HL-60 (cell line): Measurements from ENCODE around the gene MC1R.

Source experiments
- POLR2AphosphoS5 ChIP-seq: IDR thresholded peaks from 2 replicates; pipeline ENCODE4 v1.6.1; 2012; ENCODE audit warnings: low read depth
- SPI1 ChIP-seq: IDR thresholded peaks from 2 replicates; pipeline ENCODE4 v1.6.1; 2012; ENCODE audit warnings: low read depth, mild to moderate bottlenecking, borderline replicate concordance
- TF ChIP-seq, protein P1 (sequence below): IDR thresholded peaks from one replicate; pipeline ENCODE4 v1.5.1; 2011; ENCODE audit warnings: low read length, control low read depth, inconsistent platforms; ENCODE audit not compliant: insufficient read depth
- TF ChIP-seq, protein P2 (sequence below): IDR thresholded peaks from 2 replicates; pipeline ENCODE4 v1.6.1; 2012; ENCODE audit warnings: low read depth; ENCODE audit not compliant: insufficient replicate concordance

DNA sequence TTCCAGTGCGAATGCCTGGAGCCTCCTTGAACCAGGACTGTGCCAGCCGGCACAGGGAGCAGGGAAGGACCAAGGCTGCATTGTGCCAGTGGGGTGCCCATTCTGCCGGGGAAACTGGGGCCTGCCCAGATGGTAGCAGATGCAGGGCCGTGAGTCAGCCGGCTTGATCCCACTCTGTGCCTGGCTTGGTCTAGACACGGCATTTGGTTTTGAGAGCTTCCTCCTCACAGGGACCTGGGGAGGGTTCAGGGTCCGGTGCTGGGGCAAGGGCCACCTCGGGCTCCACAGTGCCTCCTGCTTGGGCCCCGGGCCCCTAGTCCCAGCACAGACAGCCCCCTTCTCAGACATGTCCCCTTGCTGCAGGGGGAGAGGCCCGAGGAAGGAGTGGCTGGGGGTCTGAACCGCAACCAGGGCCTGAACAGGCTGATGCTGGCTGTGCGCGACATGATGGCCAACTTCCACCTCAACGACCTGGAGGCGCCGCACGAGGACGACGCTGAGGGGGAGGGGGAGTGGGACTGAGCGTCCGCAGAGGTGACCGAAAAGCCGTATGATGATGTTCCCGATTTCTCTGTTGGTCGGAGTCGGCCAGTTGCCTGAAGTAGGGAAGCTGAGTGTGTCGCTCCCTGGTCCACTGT, 7.8 kb upstream of the MC1R start:
- TF ChIP-seq, protein P1, sequence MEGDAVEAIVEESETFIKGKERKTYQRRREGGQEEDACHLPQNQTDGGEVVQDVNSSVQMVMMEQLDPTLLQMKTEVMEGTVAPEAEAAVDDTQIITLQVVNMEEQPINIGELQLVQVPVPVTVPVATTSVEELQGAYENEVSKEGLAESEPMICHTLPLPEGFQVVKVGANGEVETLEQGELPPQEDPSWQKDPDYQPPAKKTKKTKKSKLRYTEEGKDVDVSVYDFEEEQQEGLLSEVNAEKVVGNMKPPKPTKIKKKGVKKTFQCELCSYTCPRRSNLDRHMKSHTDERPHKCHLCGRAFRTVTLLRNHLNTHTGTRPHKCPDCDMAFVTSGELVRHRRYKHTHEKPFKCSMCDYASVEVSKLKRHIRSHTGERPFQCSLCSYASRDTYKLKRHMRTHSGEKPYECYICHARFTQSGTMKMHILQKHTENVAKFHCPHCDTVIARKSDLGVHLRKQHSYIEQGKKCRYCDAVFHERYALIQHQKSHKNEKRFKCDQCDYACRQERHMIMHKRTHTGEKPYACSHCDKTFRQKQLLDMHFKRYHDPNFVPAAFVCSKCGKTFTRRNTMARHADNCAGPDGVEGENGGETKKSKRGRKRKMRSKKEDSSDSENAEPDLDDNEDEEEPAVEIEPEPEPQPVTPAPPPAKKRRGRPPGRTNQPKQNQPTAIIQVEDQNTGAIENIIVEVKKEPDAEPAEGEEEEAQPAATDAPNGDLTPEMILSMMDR, result no peak
- TF ChIP-seq SPI1 (no peak), POLR2AphosphoS5 (no peak)
- TF ChIP-seq, protein P2, sequence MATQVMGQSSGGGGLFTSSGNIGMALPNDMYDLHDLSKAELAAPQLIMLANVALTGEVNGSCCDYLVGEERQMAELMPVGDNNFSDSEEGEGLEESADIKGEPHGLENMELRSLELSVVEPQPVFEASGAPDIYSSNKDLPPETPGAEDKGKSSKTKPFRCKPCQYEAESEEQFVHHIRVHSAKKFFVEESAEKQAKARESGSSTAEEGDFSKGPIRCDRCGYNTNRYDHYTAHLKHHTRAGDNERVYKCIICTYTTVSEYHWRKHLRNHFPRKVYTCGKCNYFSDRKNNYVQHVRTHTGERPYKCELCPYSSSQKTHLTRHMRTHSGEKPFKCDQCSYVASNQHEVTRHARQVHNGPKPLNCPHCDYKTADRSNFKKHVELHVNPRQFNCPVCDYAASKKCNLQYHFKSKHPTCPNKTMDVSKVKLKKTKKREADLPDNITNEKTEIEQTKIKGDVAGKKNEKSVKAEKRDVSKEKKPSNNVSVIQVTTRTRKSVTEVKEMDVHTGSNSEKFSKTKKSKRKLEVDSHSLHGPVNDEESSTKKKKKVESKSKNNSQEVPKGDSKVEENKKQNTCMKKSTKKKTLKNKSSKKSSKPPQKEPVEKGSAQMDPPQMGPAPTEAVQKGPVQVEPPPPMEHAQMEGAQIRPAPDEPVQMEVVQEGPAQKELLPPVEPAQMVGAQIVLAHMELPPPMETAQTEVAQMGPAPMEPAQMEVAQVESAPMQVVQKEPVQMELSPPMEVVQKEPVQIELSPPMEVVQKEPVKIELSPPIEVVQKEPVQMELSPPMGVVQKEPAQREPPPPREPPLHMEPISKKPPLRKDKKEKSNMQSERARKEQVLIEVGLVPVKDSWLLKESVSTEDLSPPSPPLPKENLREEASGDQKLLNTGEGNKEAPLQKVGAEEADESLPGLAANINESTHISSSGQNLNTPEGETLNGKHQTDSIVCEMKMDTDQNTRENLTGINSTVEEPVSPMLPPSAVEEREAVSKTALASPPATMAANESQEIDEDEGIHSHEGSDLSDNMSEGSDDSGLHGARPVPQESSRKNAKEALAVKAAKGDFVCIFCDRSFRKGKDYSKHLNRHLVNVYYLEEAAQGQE, result no peak
